Hematopoietic multipotent progenitor cell treated with erythropoietin and hydrocortisone succinate and interleukin-3 and kit ligand, for 8 days (in vitro differentiated cells): Measurements from ENCODE around the gene KCMF1.

ENCODE experiments used
- DNase-seq: peaks from one replicate; pipeline ENCODE4 v3.0.0-alpha.2; 2015

Gene KCMF1

GRCh38 chr2:85088921-85089320 is 118.0 kb downstream of the KCMF1 start:
- no peak for DNase-seq

- DNase-seq: no peak
These were observed 118.6 kb downstream of the KCMF1 start for GRCh38 chr2:85089585-85089984.

GRCh38 chr2:85091838-85092237 is 120.9 kb downstream of the KCMF1 start:
- DNase-seq: no peak

GRCh38 chr2:85095094-85095493 is 124.1 kb downstream of the KCMF1 start:
- DNase-seq: no peak

GRCh38 chr2:85096616-85097015 is 125.7 kb downstream of the KCMF1 start:
- no peak for DNase-seq

GRCh38 chr2:85104228-85104627 is 133.3 kb downstream of the KCMF1 start:
- DNase-seq: no peak

GRCh38 chr2:85106489-85107180 is 135.7 kb downstream of the KCMF1 start:
- no peak for DNase-seq
